IMR-90 (cell line): ENCODE results near the gene ISCA2. TPM values are rescaled to one million over a fixed set of nuclear protein-coding genes. Genes with fewer than 3 reads are reported as not detected.

Source experiments
- ATAC-seq: fragments of 200-7000 bp; cut with Tn5 transposase; 2 replicates; pipeline ENCODE4 v1.9.1; 2020; ENCODE audit warnings: low read depth, mild to moderate bottlenecking, moderate library complexity
- BruUV-seq: library from RNA; stranded (reverse); fragments of 400-500 nt; replicated peaks from 2 replicates; lab custom pipeline; 2021; lab: Mats Ljungman, UMichigan
- CTCF ChIA-PET: fragments of 300-600 bp; formaldehyde crosslinking; extraction: SDS; loops from one replicate; lab custom pipeline; 2021; ENCODE audit warnings: antibody characterized with exemption; lab: Yijun Ruan, JAX
- POLR2A ChIA-PET: fragments of 300-600 bp; sonication (Branson Sonifier 250); formaldehyde crosslinking; loops from one replicate; lab custom pipeline; 2022; ENCODE audit warnings: antibody characterized with exemption; ENCODE audit not compliant: unreplicated experiment; lab: Charles Lee
- DNase-seq: peaks from one replicate; pipeline ENCODE4 v3.0.0; 2013
- H2AFZ ChIP-seq: replicated peaks from 2 replicates; pipeline ENCODE3; 2013; ENCODE audit warnings: low read length, mild to moderate bottlenecking; ENCODE audit not compliant: poor library complexity
- H2AK5ac ChIP-seq: 2 replicates; pipeline ENCODE4 v1.6.1; 2013; ENCODE audit warnings: low read depth, low read length, inconsistent platforms
- H2AK9ac ChIP-seq: replicated peaks from 2 replicates; pipeline ENCODE3; 2013; ENCODE audit warnings: mild to moderate bottlenecking, low read depth, low read length, moderate library complexity; ENCODE audit not compliant: poor library complexity
- H2BK120ac ChIP-seq: 2 replicates; pipeline ENCODE4 v1.6.1; 2013; ENCODE audit warnings: low read depth, low read length, inconsistent platforms
- H2BK15ac ChIP-seq: 3 replicates; pipeline ENCODE4 v1.6.1; 2013; ENCODE audit warnings: low read depth, low read length, inconsistent platforms
- H2BK20ac ChIP-seq: 2 replicates; pipeline ENCODE4 v1.6.1; 2013; ENCODE audit warnings: low read depth, mild to moderate bottlenecking, inconsistent platforms, low read length, moderate library complexity
- H2BK5ac ChIP-seq: 2 replicates; pipeline ENCODE4 v1.6.1; 2013; ENCODE audit warnings: mild to moderate bottlenecking, low read depth, low read length, inconsistent platforms; ENCODE audit not compliant: poor library complexity, severe bottlenecking
- H3K14ac ChIP-seq: replicated peaks from 2 replicates; pipeline ENCODE4 v1.6.1; 2013; ENCODE audit warnings: low read depth, low read length, inconsistent platforms
- H3K18ac ChIP-seq: 2 replicates; pipeline ENCODE4 v1.6.1; 2013; ENCODE audit warnings: low read depth, low read length, control low read depth
- H3K23ac ChIP-seq: 2 replicates; pipeline ENCODE4 v1.6.1; 2013; ENCODE audit warnings: low read depth, low read length, inconsistent platforms
- H3K27ac ChIP-seq: 2 replicates; pipeline ENCODE4 v1.5.1; 2013; ENCODE audit warnings: mild to moderate bottlenecking, control low read depth, low read length; ENCODE audit not compliant: insufficient read depth
- H3K27me3 ChIP-seq: 2 replicates; pipeline ENCODE4 v1.6.1; 2013; ENCODE audit warnings: low read length; ENCODE audit not compliant: control insufficient read depth, insufficient read depth
- H3K36me3 ChIP-seq: 2 replicates; pipeline ENCODE4 v1.6.1; 2013; ENCODE audit warnings: low read length, mixed read lengths; ENCODE audit not compliant: control insufficient read depth, insufficient read depth
- H3K4ac ChIP-seq: 2 replicates; pipeline ENCODE4 v1.6.1; 2013; ENCODE audit warnings: low read depth, low read length, inconsistent platforms
- H3K4me1 ChIP-seq: 2 replicates; pipeline ENCODE4 v1.6.1; 2013; ENCODE audit warnings: low read length, mixed read lengths; ENCODE audit not compliant: control insufficient read depth, insufficient read depth
- H3K4me2 ChIP-seq: 2 replicates; pipeline ENCODE4 v1.6.1; 2013; ENCODE audit warnings: low read depth, mild to moderate bottlenecking, control low read depth, low read length, moderate library complexity
- H3K4me3 ChIP-seq: 2 replicates; pipeline ENCODE4 v1.5.1; 2013; ENCODE audit warnings: low read depth, mild to moderate bottlenecking, control low read depth, low read length, moderate library complexity; ENCODE audit not compliant: insufficient read depth
- H3K56ac ChIP-seq: 2 replicates; pipeline ENCODE4 v1.6.1; 2013; ENCODE audit warnings: low read length, inconsistent platforms; ENCODE audit not compliant: insufficient read depth; ENCODE audit errors: extremely low read depth
- H3K79me1 ChIP-seq, 2 experiments: 2 replicates each; pipeline ENCODE4 v1.6.1; 2013; ENCODE audit warnings: low read length in 2 of 2, inconsistent platforms in 1 of 2, low read depth in 1 of 2
- H3K9ac ChIP-seq: 2 replicates; pipeline ENCODE4 v1.6.1; 2013; ENCODE audit warnings: low read depth, low read length, control low read depth
- H3K9me1 ChIP-seq: 2 replicates; pipeline ENCODE4 v1.6.1; 2013; ENCODE audit warnings: low read length, inconsistent platforms; ENCODE audit not compliant: insufficient read depth
- H3K9me3 ChIP-seq: 2 replicates; pipeline ENCODE4 v1.6.1; 2013; ENCODE audit warnings: low read length; ENCODE audit not compliant: control insufficient read depth, insufficient read depth
- H4K20me1 ChIP-seq: 2 replicates; pipeline ENCODE4 v1.6.1; 2013; ENCODE audit warnings: low read length, inconsistent platforms; ENCODE audit not compliant: insufficient read depth
- H4K5ac ChIP-seq: 2 replicates; pipeline ENCODE4 v1.6.1; 2013; ENCODE audit warnings: mild to moderate bottlenecking, low read depth, low read length, control low read depth
- H4K8ac ChIP-seq, 2 experiments: 2 replicates each; pipeline ENCODE4 v1.6.1; 2013; ENCODE audit warnings: low read depth in 2 of 2, low read length in 2 of 2, control low read depth in 1 of 2, inconsistent platforms in 1 of 2
- H4K91ac ChIP-seq: 2 replicates; pipeline ENCODE4 v1.6.1; 2013; ENCODE audit warnings: low read depth, low read length, inconsistent platforms; ENCODE audit not compliant: insufficient read depth
- MXI1 ChIP-seq: IDR thresholded peaks from 2 replicates; pipeline ENCODE4 v1.6.1; 2012; ENCODE audit warnings: low read depth, mild to moderate bottlenecking, low read length, moderate library complexity, borderline replicate concordance
- POLR2A ChIP-seq: IDR thresholded peaks from 2 replicates; pipeline ENCODE4 v1.6.1; 2012; ENCODE audit warnings: mild to moderate bottlenecking, low read depth, low read length
- WGBS, 2 experiments: methylation state at CpG; one replicate each; pipeline versions ENCODE4 v1.1.5 to v1.1.7; 2013; ENCODE audit warnings: missing lambda C conversion rate in 2 of 2; ENCODE audit not compliant: insufficient read length in 1 of 2; ENCODE audit errors: extremely low coverage in 2 of 2; 5-methylcytosine and 5-hydroxymethylcytosine counted together
- dilution Hi-C: fragments of 300-500 bp; cut with HindIII; formaldehyde crosslinking; loops from one replicate; pipeline ENCODE4 v1.14.3; 2018; ENCODE audit warnings: low sequenced_read_pairs; ENCODE audit not compliant: unreplicated experiment
- in situ Hi-C: fragments of 300-500 bp; cut with MboI; formaldehyde crosslinking; loops from 3 replicates; pipeline ENCODE4 v1.14.3; 2019; ENCODE audit warnings: low sequenced_read_pairs, inconsistent platforms, mixed read lengths
- intact Hi-C: fragments of 100-400 bp; cut with micrococcal nuclease; formaldehyde crosslinking; loops from 2 replicates; pipeline ENCODE4 v1.10.0; 2022
- polyA plus RNA-seq, 3 experiments: library from polyadenylated mRNA; depleted of rRNA; stranded (reverse); fragments of >200 nt; gene quantifications; 2 replicates each; pipeline ENCODE4 v1.2.3, GENCODE V29; 2012; ENCODE audit warnings: low replicate concordance in 1 of 3
- total RNA-seq: library from RNA; depleted of rRNA; stranded (reverse); fragments of >200 nt; gene quantifications from 2 replicates; pipeline ENCODE4 v1.2.3, GENCODE V29; 2012

The ISCA2 gene
- total and polyA plus RNA-seq, 2 of the 4 experiments (the other 2 are of a cell fraction): 5.4 to 25.7 TPM

- Histone ChIP-seq H3K9me1 (peaks cover 7% of the 10 kb centered on the region; the same call in 1 of the 2 replicates), H3K9ac (peak within 1 kb of the TSS; percentile 80), H3K23ac (peak within 1 kb of the TSS; percentile 89), H2BK120ac (no peak within 1 kb of the TSS), H3K36me3 (peaks cover 2% of the 10 kb centered on the region; the same call in 1 of the 2 replicates), H4K8ac (peak within 1 kb of the TSS; percentile 53 to 83), H2BK20ac (no peak within 1 kb of the TSS), H3K79me1 (peaks cover 31 to 48% of the 10 kb centered on the region in 2 experiments), H2AK9ac (peak within 1 kb of the TSS; percentile 89), H3K9me3 (no peaks in the 10 kb centered on the region), H4K20me1 (peaks cover 3% of the 10 kb centered on the region; the same call in 1 of the 2 replicates), H3K4me1 (peaks cover 7% of the 10 kb centered on the region), H2AFZ (peak within 1 kb of the TSS; percentile 94), H2BK15ac (no peak within 1 kb of the TSS), H3K4me3 (peak within 1 kb of the TSS; percentile 93), H2BK5ac (peak within 1 kb of the TSS; percentile 21), H3K18ac (peak within 1 kb of the TSS; percentile 16; the same call in 1 of the 2 replicates), H4K91ac (peak within 1 kb of the TSS; percentile 85), H3K14ac (peak within 1 kb of the TSS; percentile 91), H2AK5ac (peak within 1 kb of the TSS; percentile 44), H3K27ac (peak within 1 kb of the TSS; percentile 72), H4K5ac (peak within 1 kb of the TSS; percentile 32; the same call in 1 of the 2 replicates), H3K27me3 (no peaks in the 10 kb centered on the region), H3K56ac (peak within 1 kb of the TSS; percentile 73; the same call in 1 of the 2 replicates), H3K4ac (peak within 1 kb of the TSS; percentile 84), H3K4me2 (peak within 1 kb of the TSS; percentile 98)
- in situ Hi-C loops (no loop called here), dilution Hi-C loops (no loop called here), intact Hi-C loops (loop anchor here (1.0 kb wide), 1 partner anchor 131 kb away; no protein-coding TSS in a partner anchor)
- ATAC-seq: no peak
- ChIA-PET CTCF (interaction anchor here (1.1 kb wide), 1 partner anchor 9 kb away, joined by 4 read pairs; no protein-coding TSS in a partner anchor), POLR2A (no interaction called here)
- no TSS peak for BruUV-seq
- no peak for DNase-seq
- 0% methylated on average over 26 of the region's 35 CpGs; no CpG with 5 or more reads in 1 of the 2 experiments for WGBS, 2 experiments
- TF ChIP-seq POLR2A: no peak
- TF ChIP-seq MXI1: 0 out of 2 replicates have a peak, but pooled peaks have one; percentile 14
Measured at GRCh38 chr14:74492776-74493342, 706 bp upstream of the ISCA2 start, which contains the start of gene NPC2. Gene NPC2 (minus strand): TSS chr14:74493305. CDS start chr14:74493274, 31 bp downstream.
